HFF-Myc (cell line): ENCODE results near the gene ELL3.
"Not testable (repeated sequence)": the region's sequence is repeated elsewhere in the genome, so short reads cannot be mapped to it uniquely, and the experiment has no call there.

Source experiments
- DNase-seq: peaks from one replicate; pipeline ENCODE4 v3.0.0-alpha.2; 2011; ENCODE audit warnings: low read depth; ENCODE audit errors: extremely low read depth
- H3K4me3 ChIP-seq: replicated peaks from 2 replicates; pipeline ENCODE4 v1.5.1; 2011; ENCODE audit warnings: low read depth, mild to moderate bottlenecking, control low read depth, low read length
- TF ChIP-seq, protein P1 (sequence below): IDR thresholded peaks from 2 replicates; pipeline ENCODE4 v1.5.1; 2012; ENCODE audit warnings: mild to moderate bottlenecking, low read depth, low read length, control low read depth; ENCODE audit errors: missing control alignments

The ELL3 gene

DNA sequence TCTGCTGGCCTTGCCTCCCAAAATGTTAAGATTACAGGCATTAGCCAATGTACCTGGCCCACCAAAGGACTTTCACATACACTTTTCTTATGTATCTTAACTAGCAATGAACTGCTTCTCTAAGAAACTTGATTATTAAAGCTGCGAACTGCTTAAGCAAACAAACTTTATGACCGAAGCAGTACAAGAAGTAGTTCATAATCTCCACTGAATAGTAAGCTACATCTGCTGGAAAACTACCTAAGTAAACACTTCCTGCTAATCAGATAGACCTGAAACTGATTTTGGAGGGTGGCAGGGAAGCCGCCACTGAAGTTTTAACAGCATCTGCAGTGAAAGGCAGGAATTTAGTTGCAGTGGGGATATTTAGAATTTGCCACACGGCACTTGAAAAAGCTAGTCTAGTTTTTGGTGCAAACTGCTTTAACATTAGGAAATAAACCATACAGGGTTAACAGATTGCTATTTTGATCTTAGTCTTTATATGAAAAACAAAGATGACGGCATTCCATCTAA lies 31.7 kb upstream of the ELL3 start:
- no peak for DNase-seq
- no peak overlapping the region for H3K4me3 ChIP-seq
- TF ChIP-seq, protein P1, sequence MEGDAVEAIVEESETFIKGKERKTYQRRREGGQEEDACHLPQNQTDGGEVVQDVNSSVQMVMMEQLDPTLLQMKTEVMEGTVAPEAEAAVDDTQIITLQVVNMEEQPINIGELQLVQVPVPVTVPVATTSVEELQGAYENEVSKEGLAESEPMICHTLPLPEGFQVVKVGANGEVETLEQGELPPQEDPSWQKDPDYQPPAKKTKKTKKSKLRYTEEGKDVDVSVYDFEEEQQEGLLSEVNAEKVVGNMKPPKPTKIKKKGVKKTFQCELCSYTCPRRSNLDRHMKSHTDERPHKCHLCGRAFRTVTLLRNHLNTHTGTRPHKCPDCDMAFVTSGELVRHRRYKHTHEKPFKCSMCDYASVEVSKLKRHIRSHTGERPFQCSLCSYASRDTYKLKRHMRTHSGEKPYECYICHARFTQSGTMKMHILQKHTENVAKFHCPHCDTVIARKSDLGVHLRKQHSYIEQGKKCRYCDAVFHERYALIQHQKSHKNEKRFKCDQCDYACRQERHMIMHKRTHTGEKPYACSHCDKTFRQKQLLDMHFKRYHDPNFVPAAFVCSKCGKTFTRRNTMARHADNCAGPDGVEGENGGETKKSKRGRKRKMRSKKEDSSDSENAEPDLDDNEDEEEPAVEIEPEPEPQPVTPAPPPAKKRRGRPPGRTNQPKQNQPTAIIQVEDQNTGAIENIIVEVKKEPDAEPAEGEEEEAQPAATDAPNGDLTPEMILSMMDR = no peak

DNA sequence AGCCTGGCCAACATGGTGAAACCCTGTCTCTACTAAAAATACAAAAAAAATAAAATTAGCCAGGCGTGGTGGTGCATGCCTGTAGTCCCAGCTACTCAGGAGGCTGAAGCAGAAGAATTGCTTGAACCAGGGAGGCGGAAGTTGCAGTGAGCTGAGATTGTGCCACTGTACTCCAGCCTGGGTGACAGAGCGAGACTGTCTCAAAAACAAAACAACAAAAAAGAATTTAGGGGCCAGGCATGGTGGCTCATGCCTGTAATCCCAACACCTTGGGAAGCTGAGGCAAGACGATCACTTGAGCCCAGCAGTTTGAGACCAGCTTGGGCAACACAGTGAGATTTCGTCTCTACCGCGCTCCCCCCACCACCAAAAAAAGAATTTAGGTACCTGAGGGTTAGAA lies 25.9 kb upstream of the ELL3 start:
- DNase-seq, H3K4me3 ChIP-seq: not testable (repeated sequence)

DNA sequence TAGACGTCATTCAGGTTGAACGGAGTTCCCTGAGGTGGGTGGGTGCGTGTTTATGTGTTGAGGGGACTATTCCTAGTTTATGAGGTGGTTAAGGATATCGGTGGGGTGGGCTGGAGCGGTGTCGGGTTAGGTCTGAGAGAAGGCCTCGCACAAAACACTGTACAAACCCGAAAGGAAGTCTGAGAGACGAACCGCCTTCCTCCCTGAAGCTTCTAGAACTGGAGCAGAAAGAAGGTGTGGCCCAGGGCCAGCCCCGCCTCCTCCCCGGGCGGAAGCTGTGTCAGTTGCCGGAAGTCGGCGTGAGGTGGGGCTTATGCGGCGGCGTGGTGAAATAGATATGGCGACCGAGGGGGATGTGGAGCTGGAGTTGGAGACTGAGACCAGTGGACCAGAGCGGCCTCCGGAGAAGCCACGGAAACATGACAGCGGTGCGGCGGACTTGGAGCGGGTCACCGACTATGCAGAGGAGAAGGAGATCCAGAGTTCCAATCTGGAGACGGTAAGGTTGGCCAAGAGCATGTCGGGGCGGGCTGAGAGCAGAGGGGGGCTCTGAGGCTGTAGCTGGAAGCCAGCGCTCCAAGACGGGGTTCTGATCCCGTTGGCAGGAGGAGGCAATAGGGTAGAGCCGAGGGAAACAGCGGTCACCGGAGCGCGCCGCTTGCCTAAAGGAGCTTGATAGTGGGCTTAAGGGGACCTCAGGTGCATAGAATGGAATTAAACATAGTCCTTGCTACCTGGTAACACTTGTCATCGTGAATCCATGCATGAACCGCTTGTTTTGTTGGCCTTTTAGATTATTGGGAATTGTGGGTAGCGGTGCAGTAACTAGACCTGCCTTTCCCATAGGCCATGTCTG lies 23.7 kb upstream of the ELL3 start, which contains the start of gene HYPK:
TSS of gene HYPK (plus strand) at position 314 of the 856 bp plus-strand sequence. CDS start at position 338, 24 bp downstream.
- peak; percentile 60 for DNase-seq
- TF ChIP-seq, protein P1 = no peak
- H3K4me3 ChIP-seq = peak within 1 kb of the TSS; percentile 96

DNA sequence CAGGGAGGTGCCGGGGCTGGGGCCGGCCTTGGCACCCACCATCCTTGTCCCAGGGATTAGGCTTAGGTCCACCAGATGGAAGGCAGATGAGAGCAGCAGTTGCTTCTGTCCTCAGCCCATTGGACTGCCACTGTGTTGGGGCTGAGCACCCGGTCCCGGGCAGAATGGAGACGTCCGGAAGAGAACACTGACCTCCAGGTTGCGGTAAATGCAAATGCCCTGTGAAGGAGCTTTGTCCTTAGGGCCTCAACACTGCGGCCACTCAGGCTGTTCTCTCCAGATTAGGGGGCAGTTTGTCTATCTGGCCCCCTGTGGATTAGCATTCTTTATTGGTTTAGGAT lies 23.1 kb upstream of the ELL3 start, which contains the start of gene SERINC4:
TSS of gene SERINC4 (minus strand) at position 276 of the 341 bp plus-strand sequence. CDS start at position 42, 234 bp downstream.
- TF ChIP-seq, protein P1 = no peak
- DNase-seq = no peak
- peak within 1 kb of the TSS; percentile 96 for H3K4me3 ChIP-seq

DNA sequence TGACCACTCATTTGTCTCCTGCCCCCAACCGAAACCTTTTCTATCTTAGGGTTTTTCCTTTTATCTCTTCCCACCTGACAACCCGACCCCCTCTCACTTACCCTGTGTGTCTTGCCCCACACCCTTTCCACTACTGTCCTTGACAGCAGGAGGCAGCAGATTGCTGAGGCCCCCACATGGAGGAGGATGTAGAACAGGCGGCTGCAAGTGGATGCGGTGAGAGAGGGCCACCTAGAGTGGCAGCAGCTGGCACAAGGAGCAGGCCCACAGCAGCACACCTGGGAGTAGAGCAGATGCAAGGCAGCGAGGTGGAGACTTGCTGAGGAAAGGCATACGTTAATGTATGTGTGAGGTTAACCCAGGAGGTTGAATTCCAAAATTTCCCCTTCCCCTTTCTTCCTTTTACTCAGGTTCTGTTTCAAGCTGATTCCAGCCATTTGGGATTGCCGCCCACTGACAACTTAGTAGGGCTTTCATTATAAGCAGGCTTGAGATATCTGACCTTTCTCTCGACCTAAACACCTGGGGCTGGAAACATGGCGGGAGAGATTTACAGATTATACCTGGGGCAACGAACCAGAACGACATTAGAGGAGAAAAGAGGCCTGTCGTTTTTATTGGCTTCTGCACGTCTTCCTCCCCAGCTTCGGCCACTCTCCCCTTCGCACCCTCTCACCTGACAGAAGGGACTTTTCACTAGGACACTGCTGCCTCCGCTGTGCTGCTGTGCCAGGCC lies 22.6 kb upstream of the ELL3 start:
- no peak overlapping the region for H3K4me3 ChIP-seq
- TF ChIP-seq, protein P1 = no peak
- DNase-seq = no peak

DNA sequence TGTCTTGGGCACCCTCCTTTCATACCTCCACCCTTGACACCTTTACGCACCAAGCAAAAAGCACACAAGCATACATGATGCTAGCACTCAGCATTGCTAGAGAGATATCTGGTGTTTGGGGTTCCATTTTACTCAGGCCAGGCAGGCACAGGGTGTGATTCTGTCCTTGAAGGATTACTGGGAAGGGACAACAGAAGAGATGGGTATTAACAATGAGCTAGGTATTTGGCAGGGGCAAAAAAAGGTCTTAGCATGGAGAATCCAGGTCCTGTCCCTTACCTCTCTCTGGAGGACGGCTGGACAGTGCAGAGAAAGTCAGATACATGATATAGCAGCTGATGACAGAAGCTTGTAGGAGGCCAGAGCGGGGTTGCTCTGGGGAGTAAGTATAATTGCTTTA lies 19.8 kb upstream of the ELL3 start:
- no peak overlapping the region for H3K4me3 ChIP-seq
- no peak for DNase-seq
- TF ChIP-seq, protein P1 = no peak

DNA sequence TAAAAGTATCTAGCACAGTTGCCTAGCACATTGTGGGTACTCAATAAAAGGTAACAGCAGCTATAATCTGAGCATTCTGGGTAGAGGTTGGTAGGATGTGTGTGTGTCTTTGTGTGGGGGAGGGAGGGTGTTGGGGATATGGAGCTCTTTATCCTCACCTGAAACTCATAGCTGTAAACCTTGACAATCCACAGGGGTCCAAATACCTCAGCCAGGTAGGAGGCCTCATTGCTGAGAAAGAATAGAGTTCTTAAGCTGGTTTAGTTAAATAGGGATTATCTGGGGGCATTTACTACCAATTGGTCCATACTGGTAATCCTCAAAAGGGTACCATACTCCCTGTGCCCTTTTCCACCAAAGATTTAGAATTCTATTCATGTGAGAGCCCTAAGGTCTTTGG lies 19.2 kb upstream of the ELL3 start:
- DNase-seq = no peak
- H3K4me3 ChIP-seq = no peak overlapping the region
- TF ChIP-seq, protein P1 = no peak
